Effector memory CD8-positive, alpha-beta T cell (primary cell): ENCODE measurements around the gene DSCAML1.

Source experiments
- ATAC-seq: fragments of 150-1000 bp; cut with Tn5 transposase; replicated peaks from 2 replicates; pipeline ENCODE4 v1.10.0; 2021; ENCODE audit warnings: mild to moderate bottlenecking, moderate library complexity
- DNase-seq, 3 experiments: peaks; one replicate each; pipeline ENCODE4 v3.0.0; 2021
- H3K27ac Mint-ChIP-seq, 2 donors: one replicate each; pipeline ENCODE4 v1.8.0; 2022; ENCODE audit warnings: mild to moderate bottlenecking in 2 of 2, mixed read lengths in 2 of 2, moderate library complexity in 2 of 2
- H3K27me3 Mint-ChIP-seq, 2 donors: one replicate each; pipeline ENCODE4 v1.8.0; 2022; ENCODE audit warnings: mixed read lengths in 2 of 2
- H3K36me3 Mint-ChIP-seq: one replicate; pipeline ENCODE4 v1.8.0; 2022; ENCODE audit warnings: mild to moderate bottlenecking, moderate library complexity, mixed read lengths; ENCODE audit not compliant: insufficient read depth
- H3K4me1 Mint-ChIP-seq, 2 donors: one replicate each; pipeline ENCODE4 v1.8.0; 2022; ENCODE audit warnings: low read depth in 2 of 2, mixed read lengths in 2 of 2
- H3K4me3 Mint-ChIP-seq, 2 donors: one replicate each; pipeline ENCODE4 v1.8.0; 2022; ENCODE audit warnings: mild to moderate bottlenecking in 2 of 2, mixed read lengths in 2 of 2, moderate library complexity in 2 of 2
- H3K9me3 Mint-ChIP-seq, 2 donors: one replicate each; pipeline ENCODE4 v1.8.0; 2022; ENCODE audit warnings: mixed read lengths in 2 of 2

Gene DSCAML1

GRCh38 chr11:117687776-117688175 lies 109.2 kb downstream of the DSCAML1 start:
- no peak overlapping the region for H3K27ac Mint-ChIP-seq
- DNase-seq, result no peak
- ATAC-seq, result no peak
- no peaks in the 10 kb centered on the region for H3K36me3 Mint-ChIP-seq
- H3K4me1 Mint-ChIP-seq, result no peaks in the 10 kb centered on the region
- no peak overlapping the region for H3K4me3 Mint-ChIP-seq
- H3K9me3 Mint-ChIP-seq, result no peaks in the 10 kb centered on the region
- peaks cover 30 to 45% of the 10 kb centered on the region in 2 donors for H3K27me3 Mint-ChIP-seq

- no peaks in the 10 kb centered on the region for H3K4me1 Mint-ChIP-seq
- no peak for ATAC-seq
- no peak overlapping the region for H3K27ac Mint-ChIP-seq
- peaks cover 34 to 47% of the 10 kb centered on the region in 2 donors for H3K27me3 Mint-ChIP-seq
- no peaks in the 10 kb centered on the region for H3K9me3 Mint-ChIP-seq
- DNase-seq, result no peak
- H3K36me3 Mint-ChIP-seq, result no peaks in the 10 kb centered on the region
- H3K4me3 Mint-ChIP-seq, result no peak overlapping the region
Measured at GRCh38 chr11:117686711-117687110, 110.3 kb downstream of the DSCAML1 start.

DNA sequence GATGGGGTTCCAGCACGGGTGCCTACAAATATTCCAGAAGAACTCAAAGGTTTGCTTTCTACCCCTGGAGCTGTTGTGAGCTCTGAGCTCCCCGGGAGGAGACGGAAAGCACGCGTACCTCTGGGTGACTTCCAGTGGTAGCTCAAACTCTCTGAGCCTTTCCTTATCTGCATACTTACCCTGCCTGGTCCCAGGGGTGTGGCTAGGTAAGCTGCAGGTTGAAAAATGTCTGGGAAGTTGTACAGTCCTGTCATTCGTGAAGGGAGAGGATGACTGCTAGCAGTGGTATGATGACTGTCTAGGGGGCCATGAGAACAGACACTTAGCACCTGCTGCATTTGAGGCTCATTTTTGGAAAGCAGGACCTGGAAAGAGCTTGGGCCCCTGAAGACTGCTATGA lies 111.5 kb downstream of the DSCAML1 start:
- Mint-ChIP-seq H3K36me3 (no peaks in the 10 kb centered on the region), H3K9me3 (no peaks in the 10 kb centered on the region), H3K27ac (no peak overlapping the region), H3K27me3 (peaks cover 35 to 54% of the 10 kb centered on the region in 2 donors), H3K4me3 (no peak overlapping the region), H3K4me1 (no peaks in the 10 kb centered on the region)
- no peak for ATAC-seq
- no peak for DNase-seq

- H3K4me1 Mint-ChIP-seq, result no peaks in the 10 kb centered on the region
- ATAC-seq (no peak), DNase-seq (no peak)
- H3K9me3 Mint-ChIP-seq, result no peaks in the 10 kb centered on the region
- peaks cover 35 to 52% of the 10 kb centered on the region in 2 donors for H3K27me3 Mint-ChIP-seq
- no peaks in the 10 kb centered on the region for H3K36me3 Mint-ChIP-seq
- H3K27ac Mint-ChIP-seq, result no peak overlapping the region
- no peak overlapping the region for H3K4me3 Mint-ChIP-seq
Measured at GRCh38 chr11:117684731-117685130, 112.3 kb downstream of the DSCAML1 start.

GRCh38 chr11:117684111-117684510 lies 112.9 kb downstream of the DSCAML1 start:
- Mint-ChIP-seq H3K4me1 (no peaks in the 10 kb centered on the region), H3K27me3 (peaks cover 35 to 47% of the 10 kb centered on the region in 2 donors), H3K9me3 (no peaks in the 10 kb centered on the region), H3K36me3 (no peaks in the 10 kb centered on the region), H3K4me3 (no peak overlapping the region), H3K27ac (no peak overlapping the region)
- ATAC-seq (no peak), DNase-seq (no peak)

- no peak overlapping the region for H3K27ac Mint-ChIP-seq
- DNase-seq (no peak), ATAC-seq (no peak)
- peaks cover 0 to under 1% of the 10 kb centered on the region in 2 donors for H3K4me1 Mint-ChIP-seq
- H3K36me3 Mint-ChIP-seq, result no peaks in the 10 kb centered on the region
- H3K9me3 Mint-ChIP-seq, result no peaks in the 10 kb centered on the region
- H3K27me3 Mint-ChIP-seq, result peaks cover 37 to 55% of the 10 kb centered on the region in 2 donors
- H3K4me3 Mint-ChIP-seq, result no peak overlapping the region
Measured at GRCh38 chr11:117681438-117681837, 115.6 kb downstream of the DSCAML1 start.

GRCh38 chr11:117679461-117679860 lies 117.6 kb downstream of the DSCAML1 start:
- no peak for ATAC-seq
- Mint-ChIP-seq H3K4me1 (peaks cover 0 to 2% of the 10 kb centered on the region in 2 donors), H3K9me3 (no peaks in the 10 kb centered on the region), H3K27me3 (peaks cover 52 to 70% of the 10 kb centered on the region in 2 donors), H3K4me3 (no peak overlapping the region), H3K36me3 (no peaks in the 10 kb centered on the region), H3K27ac (no peak overlapping the region)
- no peak for DNase-seq

- Mint-ChIP-seq H3K27me3 (peaks cover 58 to 77% of the 10 kb centered on the region in 2 donors), H3K27ac (no peak overlapping the region), H3K4me1 (peaks cover 0 to 2% of the 10 kb centered on the region in 2 donors), H3K9me3 (no peaks in the 10 kb centered on the region), H3K4me3 (no peak overlapping the region), H3K36me3 (no peaks in the 10 kb centered on the region)
- DNase-seq (no peak), ATAC-seq (no peak)
Measured at GRCh38 chr11:117678658-117679406, 118.2 kb downstream of the DSCAML1 start.

GRCh38 chr11:117677729-117678310 lies 119.2 kb downstream of the DSCAML1 start:
- no peak overlapping the region for H3K27ac Mint-ChIP-seq
- no peak overlapping the region for H3K4me3 Mint-ChIP-seq
- H3K9me3 Mint-ChIP-seq, result no peaks in the 10 kb centered on the region
- H3K36me3 Mint-ChIP-seq, result no peaks in the 10 kb centered on the region
- H3K27me3 Mint-ChIP-seq, result peaks cover 62 to 82% of the 10 kb centered on the region in 2 donors
- H3K4me1 Mint-ChIP-seq, result peaks cover 0 to 2% of the 10 kb centered on the region in 2 donors
- ATAC-seq (no peak), DNase-seq (no peak)

DNA sequence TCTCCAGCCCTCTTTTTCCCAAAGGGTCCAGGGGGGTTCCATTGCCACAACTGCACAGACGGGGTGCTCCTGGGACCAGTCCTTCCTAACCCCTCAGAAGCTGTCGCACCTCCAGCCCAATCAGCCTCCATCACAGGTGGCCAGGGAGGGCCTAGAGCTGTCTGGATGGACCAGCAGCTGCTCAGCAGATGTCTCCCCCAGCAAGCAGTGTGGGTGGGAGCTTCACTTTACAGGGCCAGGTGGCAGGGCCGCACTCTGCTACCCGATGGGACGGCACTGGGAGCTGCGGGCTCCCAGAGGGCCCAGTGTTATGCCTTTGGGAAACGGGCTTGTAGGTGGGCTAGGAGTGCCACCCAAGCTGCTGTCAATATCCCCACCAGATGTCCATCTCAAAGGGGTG lies 120.5 kb downstream of the DSCAML1 start:
- Mint-ChIP-seq H3K4me1 (peaks cover 0 to 2% of the 10 kb centered on the region in 2 donors), H3K27ac (no peak overlapping the region), H3K9me3 (no peaks in the 10 kb centered on the region), H3K27me3 (peaks cover 55 to 79% of the 10 kb centered on the region in 2 donors), H3K4me3 (no peak overlapping the region), H3K36me3 (no peaks in the 10 kb centered on the region)
- DNase-seq (no peak), ATAC-seq (no peak)

DNA sequence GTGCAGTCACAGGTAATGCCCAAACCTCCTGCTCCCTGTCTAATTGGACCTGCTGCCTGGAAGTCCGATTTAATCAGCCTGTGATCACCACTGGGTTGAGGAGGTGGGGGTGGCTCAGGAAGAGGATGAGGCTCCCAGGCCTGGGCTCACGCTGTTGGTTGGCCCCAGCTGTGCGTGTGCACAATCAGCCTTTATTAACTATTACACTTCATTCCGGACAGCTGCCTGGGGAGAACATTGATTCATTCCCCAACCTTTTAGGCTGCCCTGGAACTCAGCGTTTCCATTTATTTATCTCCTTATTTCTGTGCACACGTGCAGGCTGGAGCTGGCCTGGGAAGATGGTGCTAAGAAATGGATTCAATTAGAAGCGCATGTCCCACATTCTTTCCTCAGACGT lies 123.4 kb downstream of the DSCAML1 start:
- Mint-ChIP-seq H3K27me3 (peaks cover 52 to 93% of the 10 kb centered on the region in 2 donors), H3K9me3 (no peaks in the 10 kb centered on the region), H3K4me1 (peaks cover 0 to 2% of the 10 kb centered on the region in 2 donors), H3K4me3 (no peak overlapping the region), H3K27ac (no peak overlapping the region), H3K36me3 (no peaks in the 10 kb centered on the region)
- ATAC-seq (no peak), DNase-seq (no peak)

DNA sequence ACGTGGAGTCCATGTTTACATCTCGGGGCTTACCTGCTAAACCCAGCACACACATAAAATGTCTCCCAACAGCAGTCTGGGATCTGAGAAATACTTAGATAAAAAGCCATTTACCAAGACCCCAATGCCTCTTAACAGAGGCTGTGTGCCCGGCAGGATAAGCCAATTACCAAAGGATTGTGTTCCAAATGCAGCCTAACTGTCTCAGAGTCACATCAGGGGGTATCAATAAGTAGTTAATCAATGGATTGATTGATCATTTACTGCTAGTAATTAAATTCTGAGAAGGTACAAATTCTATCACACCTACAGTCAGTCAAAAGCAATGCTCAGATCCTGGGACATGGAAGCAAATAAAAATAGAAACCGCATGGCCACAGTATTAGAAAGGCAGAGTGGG lies 125.6 kb downstream of the DSCAML1 start:
- H3K4me3 Mint-ChIP-seq, result no peak overlapping the region
- H3K9me3 Mint-ChIP-seq, result no peaks in the 10 kb centered on the region
- ATAC-seq (no peak), DNase-seq (no peak)
- peaks cover 0 to 1% of the 10 kb centered on the region in 2 donors for H3K4me1 Mint-ChIP-seq
- H3K36me3 Mint-ChIP-seq, result no peaks in the 10 kb centered on the region
- H3K27ac Mint-ChIP-seq, result no peak overlapping the region
- peaks cover 40 to 93% of the 10 kb centered on the region in 2 donors for H3K27me3 Mint-ChIP-seq

DNA sequence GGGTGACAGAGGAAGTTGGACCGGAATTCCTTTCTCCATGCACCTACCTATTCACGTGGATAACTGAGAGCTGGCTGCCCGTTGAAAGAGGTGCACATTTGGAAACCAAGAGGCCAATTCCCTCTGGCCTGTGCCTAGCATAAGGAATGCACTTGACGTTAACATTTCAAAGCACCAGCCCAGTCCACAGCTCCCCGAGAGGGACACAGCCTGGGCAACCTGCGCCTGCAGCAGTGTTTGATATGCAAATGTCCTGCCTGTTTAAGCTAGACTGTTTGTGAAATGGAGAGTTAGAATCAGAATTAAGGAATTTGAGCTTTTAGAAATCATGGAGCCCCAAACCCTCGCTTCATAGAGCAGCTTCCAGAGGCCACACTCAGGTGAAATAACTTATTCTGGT lies 126.1 kb downstream of the DSCAML1 start:
- Mint-ChIP-seq H3K27me3 (peaks cover 37 to 93% of the 10 kb centered on the region in 2 donors), H3K4me1 (no peaks in the 10 kb centered on the region), H3K9me3 (no peaks in the 10 kb centered on the region), H3K36me3 (no peaks in the 10 kb centered on the region), H3K27ac (no peak overlapping the region), H3K4me3 (no peak overlapping the region)
- DNase-seq (no peak), ATAC-seq (no peak)

DNA sequence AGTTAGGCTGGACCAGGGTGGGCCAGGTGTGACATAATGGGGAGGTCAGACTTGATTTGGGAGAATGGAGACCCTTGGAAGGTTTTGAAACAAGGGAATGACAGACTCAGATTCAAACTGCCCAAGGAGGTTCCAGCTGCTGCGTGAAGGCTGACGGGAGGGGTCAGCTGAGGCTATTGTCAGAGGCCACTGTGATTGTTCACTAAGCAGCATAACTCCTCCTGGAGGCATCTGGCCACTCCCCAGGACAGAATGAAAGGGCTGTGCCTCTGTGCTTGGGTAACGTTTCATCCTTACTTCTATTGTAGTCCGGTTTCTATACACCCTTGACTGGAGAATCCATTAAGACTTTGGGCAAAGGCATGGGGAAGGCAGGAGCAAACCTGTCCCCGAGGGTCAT lies 126.6 kb downstream of the DSCAML1 start:
- no peaks in the 10 kb centered on the region for H3K4me1 Mint-ChIP-seq
- DNase-seq (no peak), ATAC-seq (no peak)
- peaks cover 33 to 92% of the 10 kb centered on the region in 2 donors for H3K27me3 Mint-ChIP-seq
- H3K4me3 Mint-ChIP-seq, result no peak overlapping the region
- no peaks in the 10 kb centered on the region for H3K36me3 Mint-ChIP-seq
- H3K9me3 Mint-ChIP-seq, result no peaks in the 10 kb centered on the region
- H3K27ac Mint-ChIP-seq, result no peak overlapping the region
